ENCODE results near the gene GRAMD1B.

The GRAMD1B gene

DNA sequence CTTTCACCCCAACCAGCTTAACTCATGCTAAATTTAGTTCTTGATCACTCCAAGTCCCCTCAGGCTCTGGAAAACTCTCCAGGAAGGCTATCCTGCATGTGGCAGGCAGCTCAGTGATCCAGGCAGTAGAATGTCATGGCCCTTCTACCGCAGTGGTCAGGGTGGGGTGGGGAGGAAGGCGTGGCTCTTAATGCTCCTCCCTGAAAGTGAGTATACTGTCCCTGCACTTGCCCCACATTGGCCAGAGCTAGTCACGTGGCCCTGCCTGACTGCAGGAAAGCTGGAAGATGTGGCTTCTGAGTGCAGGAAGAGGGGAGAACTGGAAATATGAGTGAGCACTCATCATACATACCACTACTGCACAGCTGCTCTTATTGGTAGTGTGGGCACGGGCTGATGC lies 102.1 kb downstream of the GRAMD1B start:
- DNase-seq (ENCODE audit: low read depth in 2 of 2), result no peak

DNA sequence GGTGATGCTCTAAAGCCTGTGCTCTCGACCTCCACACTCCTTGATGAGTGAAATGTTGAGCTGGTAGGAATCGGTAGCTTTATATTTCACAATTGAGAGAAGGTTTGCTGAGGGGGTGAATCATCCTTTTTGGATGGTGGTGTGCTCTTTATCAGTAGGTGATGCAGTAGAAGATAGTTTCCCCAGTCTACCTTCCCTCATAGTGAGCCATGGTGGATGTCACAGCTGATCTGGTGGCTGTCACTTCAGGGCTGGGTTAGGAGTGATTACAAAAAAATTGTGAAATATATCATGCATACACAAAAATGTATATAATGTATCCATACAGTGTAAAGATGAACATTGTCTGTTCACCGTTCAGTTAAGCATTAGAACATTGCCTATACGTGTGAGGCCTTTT lies 105.3 kb downstream of the GRAMD1B start:
- DNase-seq (ENCODE audit: low read depth in 2 of 2), result no peak

DNA sequence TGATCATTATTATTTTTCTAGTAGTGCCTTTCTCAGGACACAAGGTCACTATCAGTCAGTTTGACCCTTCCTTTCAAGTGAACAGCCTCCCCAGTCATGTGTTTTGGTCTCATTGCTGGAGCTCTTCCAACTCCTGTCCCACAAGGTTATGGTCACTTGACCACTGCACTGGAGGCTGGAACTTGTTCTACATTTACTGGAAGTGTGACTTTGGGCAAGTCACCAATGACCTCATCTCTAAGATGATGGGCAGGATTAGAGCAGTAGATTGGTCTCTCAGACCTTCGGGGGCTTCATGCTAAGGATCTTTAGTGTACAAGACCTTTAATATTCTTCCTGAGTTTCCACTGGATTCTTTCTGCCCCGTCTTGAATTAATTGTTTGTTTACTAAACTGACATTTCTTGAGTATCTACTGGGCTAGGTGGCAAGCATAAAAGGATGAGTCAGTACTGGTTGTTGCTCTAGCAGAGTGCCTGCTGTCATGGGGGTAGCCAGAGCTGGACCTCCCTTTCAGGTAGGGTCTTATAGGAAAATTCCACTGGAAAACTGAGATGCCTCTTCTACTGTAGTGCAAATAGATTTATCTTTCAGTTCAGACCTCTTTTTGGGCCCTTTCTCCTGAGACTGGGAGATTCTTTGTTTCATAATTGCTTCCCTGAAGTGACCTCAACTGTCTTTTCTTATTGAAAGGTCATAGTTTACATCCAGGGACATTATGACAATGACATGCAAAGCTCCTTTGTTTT lies 106.8 kb downstream of the GRAMD1B start:
- no peak for DNase-seq (ENCODE audit: low read depth in 2 of 2)

DNA sequence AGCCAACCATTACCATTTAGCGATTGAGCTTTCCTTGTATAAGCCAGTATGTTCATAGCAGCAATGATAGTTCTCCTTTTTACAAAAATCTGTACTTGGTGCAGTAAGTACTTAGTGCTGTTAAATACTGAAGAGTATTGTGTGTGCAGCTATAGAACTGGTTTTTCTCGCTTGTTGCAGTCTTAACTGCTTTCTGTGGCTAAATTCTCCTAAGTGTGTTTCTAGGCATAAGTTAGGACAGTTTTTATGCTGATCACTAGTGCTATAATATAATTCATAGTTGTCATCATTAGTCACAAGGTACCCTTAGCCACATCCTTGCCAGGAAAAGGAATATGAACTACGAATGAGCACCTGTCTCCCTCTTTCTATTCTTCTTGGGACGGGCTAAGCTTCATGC lies 107.7 kb downstream of the GRAMD1B start:
- DNase-seq (ENCODE audit: low read depth in 2 of 2), result no peak

DNA sequence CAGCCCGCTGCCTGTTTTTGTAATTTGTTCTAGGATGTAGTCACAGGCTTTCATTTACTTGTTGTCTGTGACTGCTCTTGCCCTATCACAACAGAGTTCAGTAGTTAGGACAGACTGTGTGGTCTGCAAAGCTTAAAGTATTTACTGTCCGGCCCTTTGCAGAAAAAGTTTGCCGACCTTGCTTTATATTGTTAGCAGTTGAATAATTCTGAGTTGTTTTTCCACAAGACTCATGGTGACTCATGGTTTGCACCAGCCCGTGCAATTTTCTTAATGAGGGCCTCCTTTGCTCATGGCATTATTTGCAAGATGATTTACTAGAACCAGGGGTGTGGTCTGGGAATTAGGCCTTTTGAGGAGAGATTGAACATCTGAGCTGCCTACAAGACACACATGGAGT lies 113.7 kb downstream of the GRAMD1B start:
- no peak for DNase-seq (ENCODE audit: low read depth in 2 of 2)

DNA sequence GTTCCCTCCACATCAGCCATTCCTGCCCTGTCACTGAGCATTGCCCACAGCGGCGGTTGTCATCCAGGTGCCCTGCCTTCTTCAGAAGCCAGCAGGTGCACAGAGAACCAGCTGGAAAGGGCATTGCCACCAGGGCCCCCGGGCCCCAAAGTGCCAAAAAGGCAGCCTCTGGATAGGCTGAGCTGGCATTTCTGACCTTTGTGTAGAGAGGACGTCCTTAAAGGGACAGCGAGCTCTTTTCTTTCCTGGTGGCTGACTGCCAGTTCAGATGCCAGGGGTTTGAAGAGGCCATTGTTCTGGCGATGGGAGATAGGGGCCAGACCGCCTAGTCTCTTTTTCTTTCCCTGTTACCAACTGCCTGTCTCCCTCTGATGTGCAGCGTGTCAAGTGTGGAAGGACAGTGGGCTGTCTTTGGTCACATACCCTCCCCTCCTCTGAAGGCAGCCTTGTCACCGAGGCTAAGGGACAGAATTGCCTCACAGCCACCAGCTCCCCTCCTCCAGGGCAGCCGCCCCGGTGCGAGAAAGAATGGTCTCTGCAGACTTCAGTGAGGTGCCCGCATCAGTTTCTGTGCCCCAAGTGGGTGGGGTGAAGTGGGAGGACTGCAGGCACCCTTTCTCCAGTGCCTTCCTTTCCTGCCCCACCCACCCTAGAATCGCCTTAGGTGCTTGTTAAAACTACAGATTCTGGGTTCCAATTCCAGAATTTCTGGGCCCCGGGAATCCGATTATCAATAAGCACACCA lies 114.7 kb downstream of the GRAMD1B start:
- no peak for DNase-seq (ENCODE audit: low read depth in 2 of 2)

DNA sequence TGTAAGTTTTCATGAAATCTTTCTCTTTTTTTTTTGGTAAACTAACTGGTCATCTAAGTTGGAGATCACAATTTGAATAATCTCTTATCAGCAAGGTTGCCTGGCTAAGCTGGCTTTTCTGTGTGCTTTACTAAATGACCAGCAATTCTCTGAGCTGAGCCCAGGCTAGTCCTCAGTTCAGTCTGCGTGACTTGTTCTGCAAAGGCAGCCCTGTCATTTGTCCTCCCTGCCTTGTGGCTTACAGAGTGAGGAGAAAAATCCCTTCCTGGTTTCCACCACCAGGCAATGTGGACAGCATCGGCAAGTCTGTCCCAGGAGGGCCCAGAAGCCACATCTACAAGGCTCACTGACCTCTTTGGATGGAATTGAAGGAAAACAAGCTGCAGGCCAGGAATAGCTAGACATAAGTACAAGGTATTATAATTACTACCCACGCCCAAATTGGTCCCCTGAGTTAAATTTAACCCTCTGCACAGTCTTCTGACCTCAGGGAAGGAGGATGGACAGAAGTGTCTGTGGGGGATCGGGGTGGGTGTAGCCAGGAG lies 115.7 kb downstream of the GRAMD1B start:
- DNase-seq (ENCODE audit: low read depth in 2 of 2), result no peak

DNA sequence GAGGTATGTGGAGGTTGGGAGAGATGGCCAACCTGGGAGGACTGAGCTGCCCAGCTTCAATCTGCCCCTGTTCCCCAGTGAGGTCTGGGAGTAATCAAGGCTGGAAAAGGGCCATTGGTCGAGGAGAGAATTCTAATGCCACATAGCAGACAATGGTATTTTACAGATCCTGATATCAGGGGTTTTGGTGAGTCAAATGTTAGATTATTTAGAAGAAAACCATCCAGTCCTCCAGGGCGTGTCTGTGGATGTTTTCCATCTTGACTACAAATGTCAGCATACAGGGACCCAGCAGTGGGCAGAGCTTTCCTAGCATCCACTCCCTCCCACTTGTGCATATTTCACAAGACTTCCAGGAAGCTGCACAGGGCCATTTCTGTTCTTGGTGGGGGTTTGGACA lies 116.4 kb downstream of the GRAMD1B start:
- no peak for DNase-seq (ENCODE audit: low read depth in 2 of 2)

DNA sequence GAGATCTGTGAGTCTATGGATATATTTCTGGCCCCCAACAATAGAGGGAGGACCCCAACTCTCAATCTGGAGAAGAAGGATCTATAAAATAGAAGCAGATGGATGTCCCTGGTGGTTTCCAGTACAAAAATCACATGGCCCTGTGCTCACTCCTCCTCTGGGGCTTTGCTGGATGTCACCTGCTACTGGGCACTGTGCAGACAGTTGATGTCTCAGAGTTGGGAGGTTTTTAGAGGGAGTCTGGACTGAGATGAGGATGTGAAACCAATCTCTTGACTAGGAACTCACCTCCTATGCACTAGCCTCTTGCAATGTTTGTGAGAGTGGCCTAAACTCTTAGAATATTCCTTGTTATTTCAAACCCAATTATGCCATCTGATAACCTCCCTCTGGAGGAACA lies 117.1 kb downstream of the GRAMD1B start:
- no peak for DNase-seq (ENCODE audit: low read depth in 2 of 2)

DNA sequence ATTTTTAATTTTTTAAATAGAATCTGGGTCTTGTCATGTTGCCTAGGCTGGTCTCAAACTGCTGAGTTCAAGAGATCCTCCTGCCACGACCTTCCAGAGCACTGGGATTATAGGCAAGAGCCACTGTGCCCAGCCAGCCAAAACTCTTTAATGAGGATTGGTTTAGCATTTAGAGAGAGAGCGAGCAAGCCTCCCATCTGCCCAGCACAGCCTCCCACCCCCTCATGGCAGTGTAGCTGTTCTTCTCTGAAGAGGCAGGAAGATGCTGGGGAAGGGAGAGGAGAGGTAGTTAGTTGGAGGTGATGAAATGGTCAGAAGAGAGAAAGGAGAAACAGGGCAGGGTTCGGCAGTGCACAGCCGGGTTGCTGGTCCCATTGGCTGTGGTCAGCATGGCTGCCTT lies 118.7 kb downstream of the GRAMD1B start:
- DNase-seq (ENCODE audit: low read depth in 2 of 2), result no peak

DNA sequence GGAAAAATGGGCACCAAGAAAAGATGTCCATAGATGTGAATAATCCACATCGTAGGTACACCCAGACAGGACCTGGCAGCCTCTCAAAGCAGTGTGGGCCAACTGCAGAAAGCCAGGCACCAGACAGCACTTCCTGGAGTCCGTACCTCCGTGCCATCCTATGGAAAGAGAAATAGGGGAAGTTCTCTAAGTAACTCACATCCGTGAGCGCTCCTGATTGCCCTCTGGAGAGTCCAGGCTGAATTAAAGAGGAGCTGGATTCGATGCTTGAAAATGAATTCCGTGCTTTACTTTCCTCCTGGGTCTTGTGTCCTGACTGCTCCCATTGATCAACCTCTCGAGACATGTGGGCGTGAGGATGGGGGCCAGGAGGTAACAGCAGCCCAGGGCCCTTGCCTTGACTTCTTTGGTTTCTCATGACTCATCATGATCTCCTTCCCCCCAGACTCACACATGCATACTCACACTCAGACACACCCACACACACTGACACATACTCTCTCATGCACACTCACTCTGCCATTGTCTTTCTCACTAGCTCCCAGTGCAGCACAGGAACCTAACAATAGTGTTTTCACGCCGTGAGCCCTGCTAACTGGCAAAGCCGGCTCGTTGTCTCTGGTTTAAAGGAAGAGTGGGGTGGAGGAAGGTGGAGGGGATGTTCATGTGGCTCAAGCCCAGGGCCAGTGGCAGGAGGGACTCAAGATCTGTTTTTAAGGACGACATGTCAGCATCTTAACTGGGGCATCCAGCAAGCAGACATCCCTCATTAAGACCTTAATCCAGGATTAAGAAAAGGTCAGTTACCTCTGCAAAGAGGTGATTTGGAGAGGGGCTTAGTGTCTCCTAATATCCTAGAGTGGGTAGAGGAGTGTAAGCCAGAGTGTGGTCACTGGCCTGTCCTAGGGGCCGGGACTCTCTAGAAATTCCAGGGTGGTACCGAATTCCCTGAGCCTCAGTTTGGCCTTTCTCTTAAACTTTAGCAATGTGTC lies 120.2 kb downstream of the GRAMD1B start:
- DNase-seq (ENCODE audit: low read depth in 2 of 2), result no peak

DNA sequence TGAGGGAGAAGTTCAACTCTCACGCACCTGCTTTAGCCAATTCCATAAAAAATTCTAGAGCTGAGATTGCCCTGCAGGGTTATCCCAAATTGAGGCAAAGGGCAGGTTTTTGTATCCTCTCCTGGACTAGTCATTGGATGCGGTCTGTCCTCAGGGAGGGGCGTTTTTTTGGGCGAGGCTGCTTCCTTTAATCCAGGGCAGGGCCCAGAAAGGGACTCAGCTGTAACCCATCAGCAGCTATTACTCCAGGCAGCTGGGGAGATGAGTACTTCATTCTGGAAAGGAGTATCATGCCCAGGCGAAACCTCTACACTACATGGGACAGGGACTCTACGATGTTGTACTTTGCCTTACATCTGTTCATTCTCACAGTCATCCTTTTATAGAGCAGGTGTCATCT lies 121.0 kb downstream of the GRAMD1B start:
- no peak for DNase-seq (ENCODE audit: low read depth in 2 of 2)

DNA sequence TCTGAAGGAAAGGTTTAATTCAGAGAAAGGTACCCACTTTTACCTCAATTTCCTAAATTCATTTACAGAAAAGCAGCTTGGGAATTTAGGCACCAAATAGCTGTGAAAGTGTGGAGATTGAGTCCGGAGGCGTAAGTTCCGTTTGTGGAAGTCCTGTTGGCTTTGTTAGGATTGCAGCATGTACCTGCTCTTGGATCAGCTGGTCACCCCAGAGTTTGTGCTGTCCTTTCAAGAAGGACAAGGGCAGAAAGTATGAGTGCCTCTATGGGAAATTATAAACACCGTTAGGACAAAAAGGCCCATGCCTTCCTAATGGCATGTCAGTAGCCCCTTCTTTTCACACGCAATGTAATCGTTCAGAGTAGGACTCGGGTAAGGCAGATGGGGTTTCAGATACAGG lies 126.6 kb downstream of the GRAMD1B start:
- no peak for DNase-seq (ENCODE audit: low read depth in 2 of 2)

DNA sequence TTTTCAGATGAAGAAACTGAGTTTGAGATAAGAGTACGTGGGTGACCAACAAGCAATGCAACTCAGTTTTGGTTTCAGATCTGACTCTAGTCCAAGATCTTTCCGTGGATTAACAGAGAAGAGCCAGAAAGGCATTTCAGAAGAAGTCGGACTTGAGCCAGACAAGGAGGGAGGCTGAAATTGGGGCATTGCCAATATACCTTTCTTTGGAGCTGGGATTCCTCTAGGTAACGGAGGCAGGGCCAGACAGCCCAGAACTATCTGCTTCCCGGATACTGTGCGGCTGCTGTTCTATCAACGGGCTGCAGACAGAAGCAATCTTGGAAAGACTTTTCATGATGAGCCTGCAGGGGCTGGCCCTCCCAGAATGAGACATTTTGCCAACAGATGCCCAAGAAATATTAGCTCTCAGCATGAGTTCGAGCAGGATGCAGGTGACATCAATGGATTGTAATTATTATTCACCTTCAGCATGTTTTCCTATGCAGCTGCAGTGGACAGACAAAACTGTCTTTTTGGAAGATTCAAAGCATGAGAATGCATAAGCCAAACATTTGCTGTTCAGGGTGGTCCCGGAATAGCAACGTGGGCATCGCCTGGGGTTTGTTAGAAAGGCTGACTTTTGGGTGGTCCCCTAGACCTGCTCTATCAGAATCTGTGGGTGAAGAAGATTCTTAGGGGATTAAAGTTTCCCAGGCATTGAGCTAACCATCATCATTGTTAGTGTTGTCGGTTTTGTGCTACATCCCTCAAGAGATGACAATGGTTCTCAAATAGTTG lies 128.7 kb downstream of the GRAMD1B start:
- DNase-seq (ENCODE audit: low read depth in 2 of 2), result no peak

DNA sequence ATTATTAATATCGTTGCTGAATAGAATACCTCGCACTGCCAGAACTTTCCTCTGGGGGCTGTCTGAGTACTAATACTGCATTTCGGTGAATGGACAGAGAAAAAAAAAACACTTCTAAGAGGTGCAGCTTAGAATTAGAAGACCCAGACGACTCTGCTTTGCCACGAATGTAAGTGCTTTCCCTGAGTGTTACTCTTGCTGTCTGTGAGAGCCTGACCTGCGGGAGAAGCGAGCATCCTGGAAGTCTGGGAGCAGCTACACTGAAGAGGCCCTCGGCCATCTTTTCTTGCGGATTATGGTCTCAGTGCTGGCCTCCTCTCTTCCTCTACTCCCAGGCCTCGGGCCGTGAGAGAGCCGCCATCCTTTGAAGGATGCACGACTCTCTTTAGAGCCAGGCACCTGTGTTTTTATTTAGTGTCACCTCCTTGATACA lies 129.5 kb downstream of the GRAMD1B start:
- DNase-seq (ENCODE audit: low read depth in 2 of 2), result no peak

DNA sequence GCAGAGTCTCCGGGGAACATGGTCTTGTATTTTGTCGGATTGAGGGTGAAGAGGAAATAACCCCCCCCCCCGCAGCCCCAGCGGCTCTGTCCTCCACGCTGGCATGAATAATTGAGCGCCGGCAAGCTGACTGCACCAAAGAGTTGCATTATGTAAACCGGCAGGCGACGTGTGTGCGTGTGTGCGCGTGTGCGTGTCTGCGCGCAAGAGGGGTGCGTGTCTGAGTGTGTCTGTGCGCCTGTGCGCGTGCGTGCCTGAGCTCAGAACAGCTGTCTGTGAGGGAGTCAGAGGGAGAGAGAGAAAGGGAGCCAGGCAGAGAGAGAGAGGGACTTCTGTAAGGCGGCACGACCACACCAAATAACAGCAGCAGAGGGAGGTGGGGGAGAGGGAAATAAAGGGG lies 129.9 kb downstream of the GRAMD1B start:
- no peak for DNase-seq (ENCODE audit: low read depth in 2 of 2)

DNA sequence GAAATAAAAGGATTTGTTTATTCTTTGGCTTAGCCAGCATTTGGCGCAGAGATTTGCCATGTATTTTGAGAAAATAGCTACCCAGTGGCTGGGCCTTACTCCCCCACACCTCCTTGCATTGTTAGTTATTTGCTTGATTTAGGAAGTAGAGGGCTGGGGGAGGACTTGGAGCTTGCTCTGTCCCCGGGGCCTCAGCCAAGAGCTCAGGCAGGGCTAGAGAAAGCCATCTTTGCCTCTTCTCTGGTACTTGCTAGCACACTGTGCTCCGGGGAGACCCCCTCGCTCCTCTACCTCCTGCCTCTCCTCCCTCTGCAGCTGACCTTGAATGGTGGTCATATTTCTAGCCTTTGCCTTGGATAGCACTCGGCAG lies 131.3 kb downstream of the GRAMD1B start:
- no peak for DNase-seq (ENCODE audit: low read depth in 2 of 2)

DNA sequence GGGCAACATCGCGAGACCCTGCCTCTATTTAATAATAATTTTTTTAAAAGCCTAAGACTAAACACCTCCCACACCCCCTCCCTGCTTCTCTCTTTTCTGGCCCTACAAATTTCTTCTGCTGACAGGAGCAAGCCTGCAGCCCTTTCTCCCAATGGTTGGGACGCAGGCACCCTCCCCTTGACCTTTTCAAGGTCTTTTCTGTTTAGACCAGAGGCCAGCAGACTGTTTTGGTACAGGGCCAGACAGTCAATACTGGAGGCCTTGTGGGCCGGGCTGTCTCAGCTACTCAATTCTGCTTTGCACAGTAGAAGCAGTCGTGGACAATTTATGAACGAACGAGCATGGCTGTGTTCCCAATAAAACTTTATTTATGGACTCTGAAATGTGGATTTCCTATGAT lies 132.1 kb downstream of the GRAMD1B start:
- no peak for DNase-seq (ENCODE audit: low read depth in 2 of 2)

DNA sequence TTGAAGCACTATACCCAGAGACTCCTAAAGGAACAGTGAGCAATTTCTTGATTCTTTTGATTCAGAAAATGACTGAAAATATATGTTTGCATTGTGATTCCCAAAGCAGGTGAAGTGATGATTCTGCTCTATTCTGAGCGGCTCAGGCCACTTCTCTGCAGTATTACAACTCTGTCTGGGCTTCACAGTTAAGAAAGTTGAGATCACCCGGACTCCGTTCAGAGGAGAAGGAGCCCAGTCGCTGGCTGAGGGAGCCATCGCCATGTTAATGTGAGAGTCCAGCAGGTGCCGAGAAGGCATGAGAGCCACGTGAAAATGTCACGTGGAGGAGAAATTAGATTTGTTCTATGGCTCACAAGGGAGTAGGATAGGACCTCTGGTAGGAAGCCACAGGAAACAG lies 132.8 kb downstream of the GRAMD1B start:
- DNase-seq (ENCODE audit: low read depth in 2 of 2), result no peak

DNA sequence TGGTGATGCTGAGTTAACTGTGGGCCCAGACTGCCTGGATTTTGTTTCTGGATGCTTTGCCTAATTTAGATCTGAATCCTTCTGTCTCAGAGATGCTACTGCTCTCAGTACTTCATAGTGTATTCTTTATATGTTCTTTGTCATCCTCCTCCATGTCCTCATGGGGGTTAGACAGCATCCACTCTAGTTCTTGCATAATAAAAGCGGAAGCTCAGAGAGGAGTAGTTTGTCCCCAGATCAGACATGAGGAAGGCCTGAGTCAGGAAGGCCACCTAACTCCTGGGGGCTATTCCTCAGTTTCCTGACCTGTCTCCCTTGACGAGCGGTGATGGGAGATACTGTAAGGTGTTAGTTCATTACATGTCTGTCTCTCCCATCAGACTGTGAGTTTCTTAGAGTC lies 134.2 kb downstream of the GRAMD1B start:
- DNase-seq (ENCODE audit: low read depth in 2 of 2), result no peak

DNA sequence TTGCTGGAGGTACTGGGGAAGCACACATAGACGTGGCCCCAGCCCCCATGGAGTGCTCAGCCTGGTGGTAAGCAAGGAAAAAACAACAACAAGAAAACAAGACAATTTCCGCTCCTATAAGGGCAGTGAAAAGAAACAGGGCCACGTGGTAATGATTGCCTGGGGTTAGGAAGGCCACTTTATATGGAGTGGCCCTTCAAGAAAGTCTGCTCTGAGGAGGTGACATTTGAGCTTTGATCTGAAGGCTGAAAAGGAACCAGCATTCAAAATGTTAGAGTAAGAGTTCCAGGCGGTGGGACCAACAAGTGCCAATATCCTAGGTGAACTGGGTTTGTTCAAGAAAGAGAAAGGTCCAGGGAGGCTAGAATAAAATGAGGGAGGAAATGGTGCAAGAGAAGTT lies 136.8 kb downstream of the GRAMD1B start:
- DNase-seq (ENCODE audit: low read depth in 2 of 2), result no peak
